ENCODE measurements around the gene TERF2IP. TPM values are rescaled to one million over a fixed set of nuclear protein-coding genes. Genes with fewer than 3 reads are reported as not detected.

TERF2IP gene
- total RNA-seq (2014; rRNA removed; shearing (Covaris generic)): 41.8 and 42.8 TPM in 2 replicates

GRCh38 chr16:75647492-75648264 lies at the start of gene TERF2IP, which contains the start of gene KARS1:
TERF2IP (plus strand) TSS chr16:75647773; CDS start chr16:75647883, 110 bp downstream.
KARS1 (minus strand) TSS chr16:75647665; CDS start chr16:75647639, 26 bp downstream.
- DNase-seq (ENCODE audit: low read depth): peak; percentile 91

GRCh38 chr16:75599452-75600277 lies 47.9 kb upstream of the TERF2IP start:
- DNase-seq (ENCODE audit: low read depth): no peak

- no peak for DNase-seq (ENCODE audit: low read depth)
Measured at GRCh38 chr16:75603241-75603640, 44.3 kb upstream of the TERF2IP start.

GRCh38 chr16:75606507-75606906 lies 41.1 kb upstream of the TERF2IP start:
- no peak for DNase-seq (ENCODE audit: low read depth)

- DNase-seq (ENCODE audit: low read depth): no peak
Measured at GRCh38 chr16:75614066-75614897, 33.3 kb upstream of the TERF2IP start.

GRCh38 chr16:75615619-75616018 lies 32.0 kb upstream of the TERF2IP start:
- no peak for DNase-seq (ENCODE audit: low read depth)

- DNase-seq (ENCODE audit: low read depth): no peak
Measured at GRCh38 chr16:75616521-75617010, 31.0 kb upstream of the TERF2IP start.

GRCh38 chr16:75617121-75617520 lies 30.5 kb upstream of the TERF2IP start:
- DNase-seq (ENCODE audit: low read depth): no peak

GRCh38 chr16:75618780-75619179 lies 28.8 kb upstream of the TERF2IP start:
- DNase-seq (ENCODE audit: low read depth): no peak

GRCh38 chr16:75620326-75621169 lies 27.0 kb upstream of the TERF2IP start:
- DNase-seq (ENCODE audit: low read depth): no peak

- peak; percentile 46 for DNase-seq (ENCODE audit: low read depth)
Measured at GRCh38 chr16:75621170-75621477, 26.4 kb upstream of the TERF2IP start.

GRCh38 chr16:75622761-75623605 lies 24.6 kb upstream of the TERF2IP start, which contains the start of gene ADAT1:
ADAT1 (minus strand) TSS chr16:75623281; CDS start chr16:75620799, 2,482 bp downstream.
- peak; percentile 97 for DNase-seq (ENCODE audit: low read depth)

GRCh38 chr16:75624921-75625334 lies 22.6 kb upstream of the TERF2IP start:
- peak; percentile 34 for DNase-seq (ENCODE audit: low read depth)

- no peak for DNase-seq (ENCODE audit: low read depth)
Measured at GRCh38 chr16:75626806-75627205, 20.8 kb upstream of the TERF2IP start.

- no peak for DNase-seq (ENCODE audit: low read depth)
Measured at GRCh38 chr16:75627851-75628250, 19.7 kb upstream of the TERF2IP start.

- DNase-seq (ENCODE audit: low read depth): no peak
Measured at GRCh38 chr16:75628351-75628750, 19.2 kb upstream of the TERF2IP start.

- no peak for DNase-seq (ENCODE audit: low read depth)
Measured at GRCh38 chr16:75629132-75629531, 18.4 kb upstream of the TERF2IP start.

- DNase-seq (ENCODE audit: low read depth): no peak
Measured at GRCh38 chr16:75630052-75630451, 17.5 kb upstream of the TERF2IP start.

GRCh38 chr16:75632857-75633256 lies 14.7 kb upstream of the TERF2IP start:
- DNase-seq (ENCODE audit: low read depth): no peak

- no peak for DNase-seq (ENCODE audit: low read depth)
Measured at GRCh38 chr16:75635036-75635435, 12.5 kb upstream of the TERF2IP start.
